ENCODE results near the gene UNC79.

Gene UNC79

GRCh38 chr14:93748208-93749075 lies 317.7 kb downstream of the UNC79 start:
- Histone ChIP-seq H3K9me3 (ENCODE audit: control insufficient read depth, low read length) (no peaks in the 10 kb centered on the region), H3K79me2 (no peaks in the 10 kb centered on the region), H3K36me3 (ENCODE audit: control insufficient read depth, insufficient read depth, low read length) (no peaks in the 10 kb centered on the region), H2AFZ (no peak overlapping the region), H3K4me1 (no peaks in the 10 kb centered on the region), H3K27ac (no peak overlapping the region), H3K27me3 (ENCODE audit: control insufficient read depth, insufficient read depth, low read length) (no peaks in the 10 kb centered on the region), H3K9ac (no peak overlapping the region), H3K4me3 (ENCODE audit: low read depth, low read length) (no peak overlapping the region), H3K4me2 (ENCODE audit: low read length) (no peak overlapping the region)
- no peak for TF ChIP-seq CTCF (IDR thresholded peaks at IDR 0.05)

GRCh38 chr14:93749076-93749420 lies 318.3 kb downstream of the UNC79 start:
- H3K9ac ChIP-seq = no peak overlapping the region
- no peaks in the 10 kb centered on the region for H3K4me1 ChIP-seq
- no peak overlapping the region for H3K4me2 ChIP-seq (ENCODE audit: low read length)
- H2AFZ ChIP-seq = no peak overlapping the region
- H3K79me2 ChIP-seq = no peaks in the 10 kb centered on the region
- H3K27ac ChIP-seq = no peak overlapping the region
- H3K4me3 ChIP-seq (ENCODE audit: low read depth, low read length) = no peak overlapping the region
- no peaks in the 10 kb centered on the region for H3K9me3 ChIP-seq (ENCODE audit: control insufficient read depth, low read length)
- TF ChIP-seq CTCF (IDR thresholded peaks at IDR 0.05) = no peak
- H3K27me3 ChIP-seq (ENCODE audit: control insufficient read depth, insufficient read depth, low read length) = no peaks in the 10 kb centered on the region
- no peaks in the 10 kb centered on the region for H3K36me3 ChIP-seq (ENCODE audit: control insufficient read depth, insufficient read depth, low read length)

GRCh38 chr14:93751946-93752655 lies 321.4 kb downstream of the UNC79 start:
- Histone ChIP-seq H3K36me3 (ENCODE audit: control insufficient read depth, insufficient read depth, low read length) (no peaks in the 10 kb centered on the region), H3K27ac (no peak overlapping the region), H3K27me3 (ENCODE audit: control insufficient read depth, insufficient read depth, low read length) (no peaks in the 10 kb centered on the region), H3K9ac (no peak overlapping the region), H2AFZ (no peak overlapping the region), H3K4me3 (ENCODE audit: low read depth, low read length) (no peak overlapping the region), H3K4me2 (ENCODE audit: low read length) (no peak overlapping the region), H3K4me1 (no peaks in the 10 kb centered on the region), H3K79me2 (no peaks in the 10 kb centered on the region), H3K9me3 (ENCODE audit: control insufficient read depth, low read length) (no peaks in the 10 kb centered on the region)
- no peak for TF ChIP-seq CTCF (IDR thresholded peaks at IDR 0.05)

- Histone ChIP-seq H3K9me3 (ENCODE audit: control insufficient read depth, low read length) (no peaks in the 10 kb centered on the region), H3K4me2 (ENCODE audit: low read length) (no peak overlapping the region), H3K9ac (no peak overlapping the region), H3K36me3 (ENCODE audit: control insufficient read depth, insufficient read depth, low read length) (no peaks in the 10 kb centered on the region), H2AFZ (no peak overlapping the region), H3K4me3 (ENCODE audit: low read depth, low read length) (no peak overlapping the region), H3K27me3 (ENCODE audit: control insufficient read depth, insufficient read depth, low read length) (no peaks in the 10 kb centered on the region), H3K27ac (no peak overlapping the region), H3K79me2 (no peaks in the 10 kb centered on the region), H3K4me1 (no peaks in the 10 kb centered on the region)
- no peak for TF ChIP-seq CTCF (IDR thresholded peaks at IDR 0.05)
These were observed 322.3 kb downstream of the UNC79 start for GRCh38 chr14:93752980-93753561.
